ENCODE data around the gene PSMB11.

PSMB11 gene

GRCh38 chr14:23085458-23085857, 43.4 kb downstream of the PSMB11 start:
- no peak for DNase-seq (ENCODE audit: low read depth in 2 of 2)

GRCh38 chr14:23086565-23086964, 44.6 kb downstream of the PSMB11 start:
- DNase-seq (ENCODE audit: low read depth in 2 of 2), result no peak

GRCh38 chr14:23089498-23090253, 47.7 kb downstream of the PSMB11 start:
- DNase-seq (ENCODE audit: low read depth in 2 of 2), result no peak

GRCh38 chr14:23090254-23090636, 48.2 kb downstream of the PSMB11 start:
- DNase-seq (ENCODE audit: low read depth in 2 of 2), result no peak

GRCh38 chr14:23091294-23092225, 49.5 kb downstream of the PSMB11 start:
- no peak for DNase-seq (ENCODE audit: low read depth in 2 of 2)

GRCh38 chr14:23093104-23093503, 51.1 kb downstream of the PSMB11 start:
- no peak for DNase-seq (ENCODE audit: low read depth in 2 of 2)

GRCh38 chr14:23093526-23093925, 51.5 kb downstream of the PSMB11 start:
- DNase-seq (ENCODE audit: low read depth in 2 of 2), result no peak
